Measurements from ENCODE around the gene ENG. TPM values are rescaled to one million over a fixed set of nuclear protein-coding genes. Genes with fewer than 3 reads are reported as not detected.
A peak's percentile ranks its signal among the peaks of the same experiment; 100 is the strongest.

The ENG gene
- total RNA-seq, 3 donors from 2014 or later (not counting 1 experiment from before 2014, with no cell fraction given), result 8.5 to 13.6 (median 12.3) TPM

DNA sequence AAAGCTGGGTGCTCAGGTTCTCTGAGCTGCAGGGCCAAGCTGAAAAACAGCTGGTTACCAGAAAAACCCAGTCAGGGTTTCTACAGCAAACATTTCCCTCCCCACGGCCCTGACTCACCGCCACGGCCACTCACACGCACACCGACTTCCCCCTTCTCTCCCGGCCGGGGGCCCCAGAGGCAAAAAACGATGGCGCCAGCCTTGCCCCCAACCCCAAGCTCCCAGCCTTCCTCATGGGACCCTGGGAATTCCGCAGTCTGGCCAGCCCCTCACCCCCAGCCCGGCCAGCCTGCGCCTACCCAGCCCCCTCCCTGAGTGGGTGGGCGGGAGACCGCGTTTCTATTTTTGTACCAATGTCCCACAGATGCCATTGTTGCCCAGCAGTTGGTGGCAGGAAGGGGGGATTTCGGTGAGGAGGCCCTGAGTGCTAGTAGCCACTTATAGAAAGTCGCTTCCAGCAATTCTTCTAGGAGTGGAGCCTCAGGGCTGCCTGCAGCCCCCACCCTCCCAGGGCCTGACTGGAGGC is 18.4 kb downstream of the ENG start:
- Histone ChIP-seq H3K9me3 (ENCODE audit: control insufficient read depth, insufficient read depth, low read length) (no peaks in the 10 kb centered on the region), H3K27ac (ENCODE audit: low read length) (no peak overlapping the region), H3K4me1 (ENCODE audit: control insufficient read depth, insufficient read depth, low read length) (peaks cover 14% of the 10 kb centered on the region), H3K4me3 (ENCODE audit: low read length) (no peak overlapping the region), H3K27me3 (ENCODE audit: control insufficient read depth, insufficient read depth, low read length) (no peaks in the 10 kb centered on the region), H3K36me3 (ENCODE audit: control insufficient read depth, insufficient read depth, low read length) (no peaks in the 10 kb centered on the region)
- TF ChIP-seq, protein P1, sequence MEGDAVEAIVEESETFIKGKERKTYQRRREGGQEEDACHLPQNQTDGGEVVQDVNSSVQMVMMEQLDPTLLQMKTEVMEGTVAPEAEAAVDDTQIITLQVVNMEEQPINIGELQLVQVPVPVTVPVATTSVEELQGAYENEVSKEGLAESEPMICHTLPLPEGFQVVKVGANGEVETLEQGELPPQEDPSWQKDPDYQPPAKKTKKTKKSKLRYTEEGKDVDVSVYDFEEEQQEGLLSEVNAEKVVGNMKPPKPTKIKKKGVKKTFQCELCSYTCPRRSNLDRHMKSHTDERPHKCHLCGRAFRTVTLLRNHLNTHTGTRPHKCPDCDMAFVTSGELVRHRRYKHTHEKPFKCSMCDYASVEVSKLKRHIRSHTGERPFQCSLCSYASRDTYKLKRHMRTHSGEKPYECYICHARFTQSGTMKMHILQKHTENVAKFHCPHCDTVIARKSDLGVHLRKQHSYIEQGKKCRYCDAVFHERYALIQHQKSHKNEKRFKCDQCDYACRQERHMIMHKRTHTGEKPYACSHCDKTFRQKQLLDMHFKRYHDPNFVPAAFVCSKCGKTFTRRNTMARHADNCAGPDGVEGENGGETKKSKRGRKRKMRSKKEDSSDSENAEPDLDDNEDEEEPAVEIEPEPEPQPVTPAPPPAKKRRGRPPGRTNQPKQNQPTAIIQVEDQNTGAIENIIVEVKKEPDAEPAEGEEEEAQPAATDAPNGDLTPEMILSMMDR (IDR thresholded peaks at IDR 0.05), result no peak
- Mint-ChIP-seq H3K36me3 (no peaks in the 10 kb centered on the region), H3K4me1 (no peaks in the 10 kb centered on the region), H3K9me3 (no peaks in the 10 kb centered on the region), H3K27me3 (ENCODE audit: low read depth in 2 of 2) (no peaks in the 10 kb centered on the region), H3K4me3 (no peak overlapping the region), H3K27ac (no peak overlapping the region)
- DNase-seq, result no peak
- ATAC-seq, result peak in 1 of 3 donors; percentile 34
- intact Hi-C loops (cut with micrococcal nuclease), result no loop called here
- 37% methylated on average over 17 of the region's 17 CpGs for WGBS (ENCODE audit: insufficient coverage)

DNA sequence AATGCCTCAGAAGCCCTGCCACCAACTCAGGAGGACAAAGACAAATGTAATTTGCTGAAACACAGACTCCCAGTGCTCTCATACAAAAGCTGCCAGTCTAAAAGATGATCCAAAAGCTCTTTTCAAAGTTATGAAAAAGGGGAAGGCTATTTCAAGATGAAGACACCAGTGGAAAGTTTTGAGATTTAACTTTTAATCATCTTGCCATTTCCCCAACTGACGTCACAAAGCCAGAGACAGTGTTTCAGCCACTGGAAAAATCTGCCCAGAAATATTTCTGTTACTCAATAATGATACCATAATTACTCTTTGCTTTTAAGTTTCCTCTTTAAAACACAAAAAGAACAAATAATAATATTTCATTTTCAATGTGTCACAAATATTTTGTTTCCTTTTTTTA is 20.9 kb downstream of the ENG start:
- H3K27ac ChIP-seq (ENCODE audit: low read length), result no peak overlapping the region
- Mint-ChIP-seq H3K27me3 (ENCODE audit: low read depth in 2 of 2) (no peaks in the 10 kb centered on the region), H3K36me3 (no peaks in the 10 kb centered on the region), H3K4me1 (peaks cover 5 to 6% of the 10 kb centered on the region in 2 donors), H3K4me3 (no peak overlapping the region), H3K27ac (no peak overlapping the region), H3K9me3 (no peaks in the 10 kb centered on the region)
- no peak overlapping the region for H3K4me3 ChIP-seq (ENCODE audit: low read length)
- intact Hi-C loops (cut with micrococcal nuclease), result no loop called here
- WGBS (ENCODE audit: insufficient coverage), result 53% methylated on average over 1 of the region's 1 CpG
- H3K4me1 ChIP-seq (ENCODE audit: control insufficient read depth, insufficient read depth, low read length), result peaks cover 14% of the 10 kb centered on the region
- no peak for DNase-seq
- no peaks in the 10 kb centered on the region for H3K27me3 ChIP-seq (ENCODE audit: control insufficient read depth, insufficient read depth, low read length)
- H3K36me3 ChIP-seq (ENCODE audit: control insufficient read depth, insufficient read depth, low read length), result no peaks in the 10 kb centered on the region
- no peak for ATAC-seq
- TF ChIP-seq, protein P1 (IDR thresholded peaks at IDR 0.05), result no peak
- H3K9me3 ChIP-seq (ENCODE audit: control insufficient read depth, insufficient read depth, low read length), result no peaks in the 10 kb centered on the region

DNA sequence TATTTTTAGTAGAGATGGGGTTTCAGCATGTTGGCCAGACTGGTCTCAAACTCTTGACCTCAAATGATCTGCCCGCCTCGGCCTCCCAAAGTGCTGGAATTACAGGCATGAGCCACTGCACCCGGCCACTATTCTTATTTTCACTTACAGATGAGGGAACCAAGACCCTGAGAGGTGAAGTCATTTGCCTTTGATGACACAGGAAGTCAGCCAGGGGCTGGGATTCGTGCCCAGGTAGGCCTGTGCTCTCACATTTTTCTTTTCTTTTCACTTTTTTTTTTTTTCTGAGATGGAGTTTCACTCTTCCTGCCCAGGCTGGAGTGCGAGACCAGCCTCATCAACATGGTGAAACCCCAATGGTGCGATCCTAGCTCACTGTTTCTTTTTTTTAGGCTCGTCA is 22.2 kb downstream of the ENG start:
- intact Hi-C loops (cut with micrococcal nuclease), result no loop called here
- H3K9me3 Mint-ChIP-seq, result no peaks in the 10 kb centered on the region
- ATAC-seq (no peak), DNase-seq (peak in 1 of 2 donors; percentile 43)
- H3K4me1 ChIP-seq (ENCODE audit: control insufficient read depth, insufficient read depth, low read length), result peaks cover 14% of the 10 kb centered on the region
- H3K27me3 ChIP-seq (ENCODE audit: control insufficient read depth, insufficient read depth, low read length), result no peaks in the 10 kb centered on the region
- no peak overlapping the region for H3K4me3 Mint-ChIP-seq
- H3K4me1 Mint-ChIP-seq, result peaks cover 5 to 7% of the 10 kb centered on the region in 2 donors
- H3K9me3 ChIP-seq (ENCODE audit: control insufficient read depth, insufficient read depth, low read length), result no peaks in the 10 kb centered on the region
- H3K4me3 ChIP-seq (ENCODE audit: low read length), result no peak overlapping the region
- no peaks in the 10 kb centered on the region for H3K36me3 ChIP-seq (ENCODE audit: control insufficient read depth, insufficient read depth, low read length)
- H3K27me3 Mint-ChIP-seq (ENCODE audit: low read depth in 2 of 2), result no peaks in the 10 kb centered on the region
- WGBS (ENCODE audit: insufficient coverage), result 74% methylated on average over 6 of the region's 7 CpGs
- no peak overlapping the region for H3K27ac ChIP-seq (ENCODE audit: low read length)
- TF ChIP-seq, protein P1 (IDR thresholded peaks at IDR 0.05), result no peak
- H3K27ac Mint-ChIP-seq, result no peak overlapping the region
- H3K36me3 Mint-ChIP-seq, result no peaks in the 10 kb centered on the region

All from natural killer cell (primary cell).